H9 (cell line): ENCODE data around the gene ZNF608. TPM values are rescaled to one million over a fixed set of nuclear protein-coding genes. Genes with fewer than 3 reads are reported as not detected.

Source experiments
- DNase-seq: peaks from one replicate; pipeline ENCODE4 v3.0.0-alpha.2; 2017
- H2AFZ ChIP-seq: one replicate; pipeline ENCODE4 v1.6.1; 2013; ENCODE audit warnings: mild to moderate bottlenecking, low read length, control low read depth, moderate library complexity
- H2AK5ac ChIP-seq: 2 replicates; pipeline ENCODE4 v1.6.1; 2013; ENCODE audit warnings: low read length, control low read depth, mixed read lengths; ENCODE audit not compliant: insufficient read length
- H2BK120ac ChIP-seq: one replicate; pipeline ENCODE4 v1.6.1; 2013; ENCODE audit warnings: low read depth, mild to moderate bottlenecking, low read length, control low read depth, inconsistent platforms; ENCODE audit not compliant: poor library complexity, severe bottlenecking
- H2BK12ac ChIP-seq: 2 replicates; pipeline ENCODE4 v1.6.1; 2013; ENCODE audit warnings: low read length, control low read depth, mixed read lengths, low read depth; ENCODE audit not compliant: insufficient read length
- H2BK15ac ChIP-seq: 2 replicates; pipeline ENCODE4 v1.6.1; 2013; ENCODE audit warnings: low read depth, low read length, control low read depth
- H2BK20ac ChIP-seq: one replicate; pipeline ENCODE4 v1.6.1; 2013; ENCODE audit warnings: low read depth, mild to moderate bottlenecking, low read length, control low read depth, inconsistent platforms; ENCODE audit not compliant: poor library complexity, severe bottlenecking
- H2BK5ac ChIP-seq: 2 replicates; pipeline ENCODE4 v1.6.1; 2013; ENCODE audit warnings: low read length, control low read depth, mixed read lengths; ENCODE audit not compliant: insufficient read length
- H3K14ac ChIP-seq: 2 replicates; pipeline ENCODE4 v1.6.1; 2013; ENCODE audit warnings: low read length, control low read depth; ENCODE audit not compliant: insufficient read depth
- H3K18ac ChIP-seq: 2 replicates; pipeline ENCODE4 v1.6.1; 2013; ENCODE audit warnings: low read depth, mild to moderate bottlenecking, mixed read lengths, low read length, control low read depth; ENCODE audit not compliant: insufficient read length
- H3K23ac ChIP-seq: 2 replicates; pipeline ENCODE4 v1.6.1; 2013; ENCODE audit warnings: low read length, control low read depth, mixed read lengths, low read depth; ENCODE audit not compliant: insufficient read length
- H3K23me2 ChIP-seq: 2 replicates; pipeline ENCODE4 v1.6.1; 2013; ENCODE audit warnings: low read depth, mild to moderate bottlenecking, mixed read lengths, low read length, control low read depth; ENCODE audit not compliant: insufficient read length, poor library complexity, severe bottlenecking
- H3K27ac ChIP-seq: 2 replicates; pipeline ENCODE4 v1.5.1; 2013; ENCODE audit warnings: low read length, control low read depth, mixed read lengths, low read depth; ENCODE audit not compliant: insufficient read length
- H3K27me3 ChIP-seq: 2 replicates; pipeline ENCODE4 v1.6.1; 2013; ENCODE audit warnings: low read length, control low read depth, inconsistent platforms; ENCODE audit not compliant: insufficient read depth
- H3K4ac ChIP-seq: 2 replicates; pipeline ENCODE4 v1.6.1; 2013; ENCODE audit warnings: low read depth, mild to moderate bottlenecking, control low read depth, inconsistent platforms, low read length, moderate library complexity
- H3K4me1 ChIP-seq: 2 replicates; pipeline ENCODE4 v1.6.1; 2013; ENCODE audit warnings: low read length, control low read depth, inconsistent platforms; ENCODE audit not compliant: insufficient read depth
- H3K4me2 ChIP-seq: 2 replicates; pipeline ENCODE4 v1.6.1; 2013; ENCODE audit warnings: low read length, control low read depth, mixed read lengths; ENCODE audit not compliant: insufficient read length, insufficient read depth
- H3K56ac ChIP-seq: 2 replicates; pipeline ENCODE4 v1.6.1; 2013; ENCODE audit warnings: low read depth, mild to moderate bottlenecking, mixed read lengths, low read length, control low read depth; ENCODE audit not compliant: insufficient read length
- H3K79me1 ChIP-seq: 2 replicates; pipeline ENCODE4 v1.6.1; 2013; ENCODE audit warnings: low read depth, mild to moderate bottlenecking, moderate library complexity, low read length, control low read depth, inconsistent platforms; ENCODE audit not compliant: insufficient read depth, poor library complexity, severe bottlenecking
- H3K79me2 ChIP-seq: 2 replicates; pipeline ENCODE4 v1.6.1; 2013; ENCODE audit warnings: low read length, control low read depth, inconsistent platforms; ENCODE audit not compliant: insufficient read depth
- H3K9ac ChIP-seq: 2 replicates; pipeline ENCODE4 v1.6.1; 2013; ENCODE audit warnings: low read length, control low read depth, mixed read lengths; ENCODE audit not compliant: insufficient read length; ENCODE audit errors: extremely low read depth
- H3K9me3 ChIP-seq: one replicate; pipeline ENCODE4 v1.6.1; 2013; ENCODE audit warnings: low read depth, low read length, inconsistent platforms; ENCODE audit not compliant: control insufficient read depth
- H3T11ph ChIP-seq: one replicate; pipeline ENCODE4 v1.6.1; 2013; ENCODE audit warnings: mild to moderate bottlenecking, low read length, control low read depth, inconsistent platforms
- H4K20me1 ChIP-seq: one replicate; pipeline ENCODE4 v1.6.1; 2013; ENCODE audit not compliant: control insufficient read depth, insufficient read length, insufficient read depth
- H4K5ac ChIP-seq: 2 replicates; pipeline ENCODE4 v1.6.1; 2013; ENCODE audit warnings: low read depth, mild to moderate bottlenecking, mixed read lengths, low read length, control low read depth; ENCODE audit not compliant: insufficient read length
- H4K8ac ChIP-seq: replicated peaks from 2 replicates; pipeline ENCODE4 v1.6.1; 2013; ENCODE audit warnings: low read length, control low read depth, mixed read lengths, low read depth; ENCODE audit not compliant: insufficient read length
- H4K91ac ChIP-seq: 2 replicates; pipeline ENCODE4 v1.6.1; 2013; ENCODE audit warnings: low read depth, mild to moderate bottlenecking, moderate library complexity, mixed read lengths, low read length, control low read depth; ENCODE audit not compliant: insufficient read length
- H3K27ac Mint-ChIP-seq, 3 experiments: 2 replicates in 2 of 3; 3 replicates in 1 of 3; pipeline ENCODE4 v1.8.0; 2020 to 2021; ENCODE audit warnings: mixed read lengths in 3 of 3, mild to moderate bottlenecking in 1 of 3, moderate library complexity in 1 of 3
- H3K27me3 Mint-ChIP-seq: 2 replicates; pipeline ENCODE4 v1.8.0; 2021; ENCODE audit warnings: low read depth, mild to moderate bottlenecking, moderate library complexity, mixed read lengths
- H3K36me3 Mint-ChIP-seq, 3 experiments: 2 replicates in 2 of 3; 3 replicates in 1 of 3; pipeline ENCODE4 v1.8.0; 2020 to 2021; ENCODE audit warnings: low read depth in 3 of 3, mixed read lengths in 3 of 3; ENCODE audit not compliant: insufficient read depth in 1 of 3
- H3K4me1 Mint-ChIP-seq, 2 experiments: 2 replicates each; pipeline ENCODE4 v1.8.0; 2020; ENCODE audit warnings: mixed read lengths in 2 of 2
- H3K4me3 Mint-ChIP-seq, 2 experiments: 2 replicates in 1 of 2; 3 replicates in 1 of 2; pipeline ENCODE4 v1.8.0; 2020 to 2021; ENCODE audit warnings: mild to moderate bottlenecking in 2 of 2, mixed read lengths in 2 of 2, moderate library complexity in 1 of 2
- H3K9me3 Mint-ChIP-seq, 2 experiments: 2 replicates in 1 of 2; 3 replicates in 1 of 2; pipeline ENCODE4 v1.8.0; 2020; ENCODE audit warnings: mild to moderate bottlenecking in 2 of 2, mixed read lengths in 2 of 2, moderate library complexity in 1 of 2
- CTCF ChIP-seq: fragments of 200-600 bp; sonication (generic); conservative IDR thresholded peaks from 3 replicates; pipeline ENCODE4 v1.8.0; 2021; ENCODE audit warnings: antibody characterized with exemption, mild to moderate bottlenecking
- WGBS: extraction: QIAGEN DNeasy Blood & Tissue Kit; methylation state at CpG from one replicate; pipeline ENCODE4 v1.1.7; 2013; ENCODE audit warnings: missing lambda C conversion rate, low lambda C conversion rate, mixed read lengths; ENCODE audit not compliant: insufficient read length; ENCODE audit errors: extremely low coverage; 5-methylcytosine and 5-hydroxymethylcytosine counted together
- total RNA-seq: library from RNA; stranded (reverse); gene quantifications from 2 replicates; pipeline ENCODE4 v1.2.1, GENCODE V29; 2021

ZNF608 gene
- total RNA-seq, 1 experiment from 2014 or later = 67.0 TPM

GRCh38 chr5:124705577-124705976 lies 40.9 kb downstream of the ZNF608 start:
- no peak overlapping the region for H2BK5ac ChIP-seq
- no peaks in the 10 kb centered on the region for H4K20me1 ChIP-seq
- Mint-ChIP-seq H3K27me3 (no peaks in the 10 kb centered on the region), H3K4me3 (no peak overlapping the region), H3K27ac (peak overlapping the region in 2 of 3 experiments; percentile 5 to 42; a peak in 4 of 7 replicates), H3K9me3 (no peaks in the 10 kb centered on the region), H3K4me1 (peaks cover 95 to 98% of the 10 kb centered on the region in 2 experiments), H3K36me3 (peaks cover 2 to 5% (median 3%) of the 10 kb centered on the region in 3 experiments; a peak in 5 of 7 replicates)
- H3K79me2 ChIP-seq = peaks cover 53% of the 10 kb centered on the region
- H4K5ac ChIP-seq = no peak overlapping the region
- H3K27me3 ChIP-seq = no peaks in the 10 kb centered on the region
- no peak overlapping the region for H3K56ac ChIP-seq
- no peak overlapping the region for H3K14ac ChIP-seq
- no peak overlapping the region for H2BK15ac ChIP-seq
- H4K8ac ChIP-seq = no peak overlapping the region
- no CpG with 5 or more reads among the region's 2 CpGs for WGBS
- H3K4ac ChIP-seq = no peak overlapping the region
- no peak overlapping the region for H3K9ac ChIP-seq
- H3T11ph ChIP-seq = no peak overlapping the region
- H3K4me1 ChIP-seq = peaks cover 40% of the 10 kb centered on the region; the same call in 1 of the 2 replicates
- no peak overlapping the region for H2BK120ac ChIP-seq
- no peak overlapping the region for H2BK20ac ChIP-seq
- no peak overlapping the region for H2BK12ac ChIP-seq
- H3K23me2 ChIP-seq = no peaks in the 10 kb centered on the region
- peaks cover 6% of the 10 kb centered on the region for H3K79me1 ChIP-seq
- H3K4me2 ChIP-seq = no peak overlapping the region
- H3K9me3 ChIP-seq = no peaks in the 10 kb centered on the region
- H3K23ac ChIP-seq = no peak overlapping the region
- TF ChIP-seq CTCF = no peak
- no peak overlapping the region for H3K18ac ChIP-seq
- no peak overlapping the region for H3K27ac ChIP-seq
- no peak for DNase-seq
- H2AK5ac ChIP-seq = no peak overlapping the region
- H4K91ac ChIP-seq = no peak overlapping the region
- no peak overlapping the region for H2AFZ ChIP-seq
